Activated T-cell treated with anti-CD3 and anti-CD28 coated beads, Interleukin-2, amount 50 U/mL, for 48 hours (primary cell): ENCODE measurements around the gene RASGRF1.
"Not testable (repeated sequence)": the region's sequence is repeated elsewhere in the genome, so short reads cannot be mapped to it uniquely, and the experiment has no call there.

ENCODE experiments used
- DNase-seq, 2 experiments: peaks; one replicate each; pipeline ENCODE4 v3.0.0-alpha.2; 2020

The RASGRF1 gene

DNA sequence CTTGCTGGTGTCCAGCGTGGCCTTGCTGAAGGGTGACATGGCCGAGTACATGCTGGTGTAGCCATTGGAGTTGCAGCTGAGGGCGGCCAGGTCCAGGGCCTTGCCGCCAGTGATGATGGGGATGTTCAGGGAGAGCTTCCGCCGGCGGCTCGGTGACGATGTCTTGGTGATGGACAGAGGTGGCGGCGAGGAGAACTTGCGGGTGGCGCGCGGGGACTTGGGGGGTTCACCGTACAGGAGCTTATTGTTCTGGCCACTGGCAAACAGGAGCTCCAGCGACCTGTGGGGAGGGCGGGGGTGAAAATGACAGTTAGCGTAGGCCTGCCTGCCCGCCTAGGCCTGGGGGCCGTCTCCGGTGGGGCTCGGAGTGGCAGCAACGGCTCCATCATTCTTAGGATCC, 86.7 kb downstream of the RASGRF1 start:
- no peak for DNase-seq

DNA sequence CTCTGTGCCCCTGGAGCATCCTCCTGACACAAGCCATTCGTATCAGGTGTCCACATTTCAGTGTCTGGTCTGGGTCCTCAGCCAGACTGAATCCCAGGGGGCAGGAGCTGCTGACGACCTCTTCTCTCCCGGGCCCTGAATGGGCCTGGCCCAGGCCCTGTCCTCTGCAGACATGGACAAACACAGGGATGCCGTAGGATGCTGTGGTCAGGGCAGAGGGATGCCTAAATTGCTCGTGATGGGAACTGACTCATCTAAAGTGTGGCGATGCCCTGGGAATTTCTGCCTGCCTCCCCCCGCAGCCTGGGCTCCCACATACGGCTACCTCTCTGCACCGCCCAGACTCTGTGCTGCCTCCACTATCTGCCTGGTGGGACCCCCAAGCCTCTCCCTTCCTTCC, 87.3 kb downstream of the RASGRF1 start:
- DNase-seq, result no peak

DNA sequence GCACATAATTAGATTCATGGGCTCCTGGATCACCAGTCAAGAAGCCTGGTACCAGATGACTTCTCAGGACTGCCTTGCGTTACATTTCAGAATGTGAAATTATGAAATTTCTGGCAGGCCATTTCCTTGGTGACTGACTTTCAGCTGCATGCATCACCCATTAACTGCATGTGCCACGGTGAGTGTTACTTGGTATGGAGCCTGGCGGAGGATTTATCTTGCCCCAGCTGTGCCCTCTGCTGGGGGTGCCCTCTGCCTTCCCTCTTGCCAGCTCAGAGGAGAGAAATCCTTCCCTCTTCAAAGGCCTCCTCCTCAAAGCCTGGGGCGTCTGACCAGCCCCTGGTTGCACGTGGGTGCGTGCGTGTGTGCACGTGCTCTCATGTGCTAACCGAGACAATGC, 88.0 kb downstream of the RASGRF1 start:
- DNase-seq, result no peak

DNA sequence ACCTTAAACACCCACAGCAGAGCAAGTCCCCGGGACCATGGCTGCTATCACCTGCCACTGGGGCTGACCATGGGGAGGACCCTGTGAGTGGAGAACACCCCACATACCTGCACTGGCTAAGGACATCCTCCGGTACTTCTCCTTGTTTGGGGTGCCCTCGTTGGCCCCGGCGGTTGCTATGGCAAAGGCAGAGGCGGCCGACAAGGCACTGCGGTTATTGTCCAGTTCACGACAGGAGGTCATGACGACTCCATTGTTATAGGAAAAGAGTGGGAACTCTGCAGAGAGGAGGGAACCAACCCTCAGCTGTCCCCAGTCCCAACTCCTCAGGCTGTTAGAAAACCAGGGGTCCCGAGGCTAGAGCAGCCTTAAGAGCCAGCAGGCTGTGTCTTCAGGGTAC, 90.9 kb downstream of the RASGRF1 start:
- DNase-seq, result no peak

DNA sequence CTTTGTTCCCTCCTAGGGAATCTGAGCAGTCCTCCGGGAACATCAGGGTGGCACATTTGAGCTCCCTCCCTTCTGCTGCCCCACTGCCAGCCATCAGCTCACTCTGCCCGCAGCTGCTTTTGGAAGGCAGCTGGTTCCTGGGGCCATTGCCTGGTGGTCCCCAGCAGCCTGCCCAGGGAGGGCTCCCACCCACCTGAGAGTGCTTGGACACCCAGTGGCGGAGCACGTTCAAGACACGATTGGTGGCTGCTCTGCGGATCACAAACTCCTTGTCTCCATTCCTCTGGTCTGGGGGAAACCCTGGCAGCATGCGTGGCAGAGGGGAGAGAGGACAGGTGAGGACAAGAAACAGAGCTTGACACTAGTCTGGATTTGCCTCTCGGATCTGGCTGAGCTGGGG, 92.1 kb downstream of the RASGRF1 start:
- no peak for DNase-seq

DNA sequence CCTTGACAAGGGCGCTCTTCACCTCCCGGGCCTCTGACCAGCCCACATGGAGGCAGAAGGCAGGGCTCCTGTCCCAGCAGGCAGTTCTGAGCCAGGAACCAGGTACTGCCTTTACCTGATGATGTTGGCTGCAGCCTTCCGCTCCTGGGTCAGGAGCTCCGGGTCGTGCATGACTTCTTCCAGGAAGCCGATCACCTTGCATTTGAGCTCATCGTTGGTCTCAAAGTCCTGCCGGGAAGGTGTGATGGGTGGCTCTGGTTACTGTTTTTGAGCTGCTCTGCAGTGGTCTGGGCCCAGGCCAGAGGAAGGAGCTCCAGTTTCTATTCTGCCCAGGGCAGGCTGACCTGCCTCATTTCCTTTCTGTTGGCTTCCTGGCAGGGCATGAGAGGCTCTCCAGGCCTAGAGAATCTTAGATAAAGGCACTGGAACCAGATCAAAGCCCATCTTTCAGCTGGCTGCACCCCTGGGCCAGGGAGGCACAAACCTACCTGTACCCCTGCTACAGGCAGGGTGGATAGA, 92.5 kb downstream of the RASGRF1 start:
- DNase-seq, result no peak

DNA sequence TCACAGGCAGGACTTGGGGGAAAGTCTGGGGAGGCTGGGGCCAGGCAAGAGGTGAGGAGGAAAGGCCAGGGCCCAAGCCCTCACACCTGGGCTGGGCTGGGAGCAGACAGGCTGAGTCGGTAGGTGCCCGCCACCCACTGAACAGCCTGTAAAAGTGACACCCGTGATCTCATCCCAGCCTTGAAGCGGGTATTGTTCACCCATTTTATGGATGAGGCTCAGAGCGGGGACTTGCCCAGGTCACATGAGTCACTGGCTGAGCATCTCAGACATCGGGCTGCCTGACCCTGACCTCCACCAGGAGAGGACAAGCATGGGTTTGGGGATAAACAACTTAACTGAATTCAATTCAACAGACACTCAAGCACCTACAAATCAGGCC, 93.7 kb downstream of the RASGRF1 start:
- no peak for DNase-seq

DNA sequence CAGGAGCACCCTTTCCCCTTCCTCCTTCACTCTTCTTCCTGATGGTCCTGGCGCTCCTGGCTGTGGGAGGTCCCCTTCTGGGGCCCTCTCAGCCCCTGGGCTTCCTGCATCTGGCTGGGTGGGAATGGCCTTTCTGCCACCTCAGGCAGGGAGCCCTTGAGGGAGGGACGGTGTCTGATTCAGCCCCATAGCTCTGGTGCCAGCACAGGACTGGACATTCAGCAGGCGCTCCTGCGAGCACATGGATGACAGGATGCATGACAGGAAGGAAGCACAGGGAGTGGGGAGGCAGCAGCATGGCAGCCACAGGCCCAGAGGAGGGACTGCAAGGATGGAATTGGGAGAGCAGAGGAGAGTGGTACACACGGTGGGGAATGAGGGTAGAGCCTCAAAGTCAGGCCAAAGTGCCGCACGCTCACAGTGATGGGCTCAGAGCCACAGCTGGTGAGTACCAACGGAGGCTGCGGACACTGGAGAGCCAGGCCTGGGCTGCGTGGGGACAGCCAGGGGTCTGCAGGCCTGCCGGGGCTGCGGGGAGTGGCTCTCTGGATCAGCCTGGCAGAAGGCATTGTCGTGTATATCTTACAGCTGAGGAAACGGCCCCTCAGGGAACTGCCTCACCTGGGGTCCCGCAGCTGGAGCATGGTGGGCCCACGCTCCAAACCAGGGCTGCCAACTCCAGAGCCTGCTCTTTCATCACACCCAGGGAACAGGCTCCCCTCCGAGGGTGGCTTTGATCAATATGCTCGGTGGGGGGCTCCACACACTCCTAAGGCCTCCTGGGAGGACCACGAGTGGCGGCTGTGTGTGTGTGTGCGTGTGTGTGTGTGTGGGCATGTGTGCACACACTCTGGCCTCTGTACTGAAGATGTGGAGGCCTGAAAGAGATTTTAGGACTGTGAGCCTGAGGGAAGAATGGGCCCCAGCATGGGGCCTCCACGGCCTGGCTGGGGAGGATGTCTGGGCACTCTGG, 94.4 kb downstream of the RASGRF1 start:
- DNase-seq, result no peak

DNA sequence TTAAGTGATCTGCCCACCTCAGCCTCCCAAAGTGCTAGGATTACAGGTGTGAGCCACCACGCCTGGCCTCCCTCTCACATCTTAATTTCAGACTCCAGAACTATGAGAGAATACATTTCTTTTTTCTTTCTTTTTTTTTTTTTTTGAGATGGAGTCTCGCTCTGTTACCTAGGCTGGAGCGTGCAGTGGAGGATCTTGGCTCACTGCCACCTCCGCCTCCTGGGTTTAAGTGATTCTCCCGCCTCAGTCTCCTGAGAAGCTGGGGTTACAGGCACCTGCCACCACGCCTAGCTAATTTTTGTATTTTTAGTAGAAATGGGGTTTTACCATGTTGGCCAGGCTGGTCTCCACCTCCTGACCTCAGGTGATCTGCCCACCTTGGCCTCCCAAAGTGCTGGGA, 95.4 kb downstream of the RASGRF1 start:
- DNase-seq, result not testable (repeated sequence)

DNA sequence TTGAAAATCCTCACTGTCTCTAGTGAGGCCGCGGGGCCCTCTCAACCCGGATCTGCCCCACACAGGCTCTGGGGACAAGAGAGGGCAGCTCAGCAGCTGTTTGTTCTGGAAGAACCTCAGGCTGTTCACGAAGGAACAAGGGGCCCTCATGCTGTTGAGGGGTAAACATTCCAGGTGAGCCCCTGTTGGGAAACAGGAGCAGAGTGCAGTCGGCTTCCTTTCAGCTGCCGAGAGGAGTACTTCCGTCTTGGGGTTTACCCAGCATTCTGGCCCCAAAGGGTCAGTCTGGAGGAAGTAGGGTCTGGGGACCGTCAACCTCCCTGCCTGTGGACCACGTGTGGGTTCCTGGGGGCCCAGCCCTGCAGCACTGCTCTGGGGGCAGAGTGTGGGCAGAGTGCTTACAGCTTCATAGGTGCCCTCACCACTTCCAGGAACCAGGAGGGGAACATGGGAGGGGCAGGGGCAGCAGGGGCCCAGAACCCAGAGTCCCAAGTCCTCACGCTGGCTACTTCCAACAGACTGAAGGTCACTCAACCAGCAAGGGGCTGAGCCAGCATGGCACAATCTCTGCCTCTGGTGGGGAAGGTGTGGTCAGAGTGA, 96.5 kb downstream of the RASGRF1 start:
- DNase-seq, result no peak

DNA sequence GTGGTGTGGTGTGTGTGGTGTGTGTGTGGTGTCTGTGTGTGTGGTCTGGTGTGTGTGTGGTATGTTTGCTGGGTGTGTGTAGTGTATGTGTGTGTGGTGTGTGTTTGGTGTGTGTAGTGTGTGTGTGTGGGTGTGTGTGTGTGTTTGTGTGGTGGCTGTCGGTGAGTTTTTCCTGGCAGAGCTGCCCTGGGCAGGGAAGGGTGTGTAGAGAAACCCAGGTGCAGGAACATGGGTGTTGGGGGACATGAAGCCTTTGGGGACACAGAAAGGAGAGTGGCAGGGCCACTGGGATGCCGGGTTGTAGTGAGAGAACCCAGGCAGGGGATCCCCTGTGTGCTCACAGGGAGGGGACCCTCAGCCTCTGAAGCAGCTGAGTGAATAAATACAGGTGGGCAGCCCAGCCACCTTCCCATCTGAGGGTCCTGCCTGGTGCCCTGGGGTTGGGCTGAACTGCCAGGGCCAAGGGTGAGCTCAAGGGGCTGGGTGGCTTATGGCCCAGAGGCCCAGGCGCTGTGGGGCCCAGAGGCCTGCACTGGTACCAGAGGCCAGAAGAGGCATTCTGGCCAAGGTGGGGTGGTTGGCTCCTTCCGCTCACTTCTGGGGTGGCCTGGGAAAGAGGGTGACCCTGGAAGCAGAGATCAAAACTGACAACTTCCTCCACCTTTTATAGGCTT, 97.2 kb downstream of the RASGRF1 start:
- no peak for DNase-seq

DNA sequence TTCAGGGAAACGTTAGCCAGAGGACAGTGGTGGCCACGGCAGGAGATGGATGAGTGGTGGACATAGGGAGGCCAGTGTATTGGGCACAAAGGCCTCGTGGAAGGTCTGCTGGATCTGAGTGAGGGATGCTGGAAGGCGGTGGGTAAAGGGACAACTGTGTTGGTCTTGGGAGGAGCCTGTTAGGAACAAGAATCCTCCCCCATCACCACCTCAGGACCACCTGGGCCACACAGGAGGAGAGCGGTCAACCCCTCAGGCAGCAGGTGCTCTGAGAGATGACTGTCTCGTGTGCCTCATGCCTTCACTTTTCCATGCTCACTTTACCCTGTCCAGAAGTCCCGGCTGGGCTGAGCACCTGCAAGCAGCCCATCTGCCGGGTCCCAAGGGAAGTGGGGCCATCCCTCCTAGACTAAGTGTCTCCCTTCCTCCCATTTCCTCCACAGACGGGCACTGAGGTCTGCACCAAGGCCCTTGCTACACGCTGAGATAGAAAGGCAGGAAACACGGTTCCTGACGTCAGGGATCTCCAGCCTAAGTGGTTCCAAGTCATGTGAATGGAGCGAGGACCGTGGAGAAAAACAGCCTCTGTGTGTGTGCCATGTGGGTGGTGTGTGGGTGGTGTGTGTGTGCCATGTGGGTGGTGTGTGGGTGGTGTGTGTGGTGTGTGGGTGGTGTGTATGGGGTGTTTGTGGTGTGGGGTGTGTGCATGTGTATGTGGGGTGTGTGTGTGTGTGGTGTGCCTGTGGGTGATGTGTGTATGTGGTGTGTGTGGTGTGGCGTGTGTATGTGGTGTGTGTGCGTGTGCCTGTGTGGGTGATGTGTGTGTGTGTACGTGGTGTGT, 97.9 kb downstream of the RASGRF1 start:
- no peak for DNase-seq

DNA sequence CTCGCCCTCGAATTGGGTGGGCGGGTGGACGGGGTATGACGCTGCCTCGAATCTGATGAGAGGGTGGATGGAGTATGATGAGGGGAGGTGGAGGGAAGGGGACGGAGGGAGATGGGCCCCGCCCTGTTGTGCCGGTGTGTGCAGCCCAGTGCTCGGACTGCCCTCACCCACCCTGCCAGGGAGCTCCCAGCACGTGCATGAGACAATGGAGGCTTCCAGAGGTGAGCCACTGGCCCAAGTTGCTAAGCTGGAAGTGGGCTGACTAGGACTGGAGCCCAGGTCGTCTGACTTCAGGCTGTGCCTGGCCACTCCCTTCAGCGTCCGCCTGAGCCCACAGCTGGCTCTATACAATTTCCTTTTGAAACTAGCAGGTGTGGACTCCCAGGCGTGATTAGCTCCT, 98.7 kb downstream of the RASGRF1 start:
- no peak for DNase-seq

DNA sequence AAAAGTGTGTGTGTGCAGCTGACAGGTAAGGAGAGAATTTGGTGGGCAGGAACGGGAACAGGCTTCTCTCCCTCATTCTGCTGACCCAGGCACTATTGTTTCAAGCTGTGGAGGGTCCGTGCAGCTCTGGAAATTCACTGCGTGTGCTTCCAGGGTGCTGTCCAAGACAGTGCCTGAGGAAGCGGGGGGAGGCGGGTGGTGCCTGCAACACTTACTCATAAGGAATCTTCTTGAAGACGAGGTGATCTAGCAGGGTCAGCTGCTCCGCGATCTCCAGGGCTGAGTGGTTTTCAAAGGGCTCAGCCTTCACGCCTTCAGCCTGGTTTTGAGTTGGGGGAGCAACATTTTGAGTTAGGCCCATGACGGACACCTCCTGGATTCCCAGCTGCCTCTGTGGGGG, 99.1 kb downstream of the RASGRF1 start:
- no peak for DNase-seq

DNA sequence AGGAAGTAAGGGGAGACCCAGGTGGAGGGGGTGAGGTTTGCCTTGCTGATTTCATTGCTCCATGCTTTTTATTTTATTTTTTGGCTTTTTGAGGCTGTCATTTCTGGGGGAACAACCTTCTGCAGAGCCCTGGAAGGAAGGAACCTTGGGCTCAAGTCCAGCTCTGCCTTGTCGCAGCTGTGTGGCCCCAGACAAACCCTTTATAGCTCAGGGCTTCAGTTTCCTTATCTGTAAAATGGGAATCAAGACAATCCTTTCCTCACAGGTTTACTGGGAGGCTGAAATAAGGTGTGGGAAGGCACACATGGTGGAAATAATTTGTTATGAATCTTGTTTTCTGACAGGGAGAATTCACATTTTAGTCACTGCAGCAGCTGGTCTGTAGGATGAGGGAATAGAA, 100.3 kb downstream of the RASGRF1 start:
- DNase-seq, result no peak

DNA sequence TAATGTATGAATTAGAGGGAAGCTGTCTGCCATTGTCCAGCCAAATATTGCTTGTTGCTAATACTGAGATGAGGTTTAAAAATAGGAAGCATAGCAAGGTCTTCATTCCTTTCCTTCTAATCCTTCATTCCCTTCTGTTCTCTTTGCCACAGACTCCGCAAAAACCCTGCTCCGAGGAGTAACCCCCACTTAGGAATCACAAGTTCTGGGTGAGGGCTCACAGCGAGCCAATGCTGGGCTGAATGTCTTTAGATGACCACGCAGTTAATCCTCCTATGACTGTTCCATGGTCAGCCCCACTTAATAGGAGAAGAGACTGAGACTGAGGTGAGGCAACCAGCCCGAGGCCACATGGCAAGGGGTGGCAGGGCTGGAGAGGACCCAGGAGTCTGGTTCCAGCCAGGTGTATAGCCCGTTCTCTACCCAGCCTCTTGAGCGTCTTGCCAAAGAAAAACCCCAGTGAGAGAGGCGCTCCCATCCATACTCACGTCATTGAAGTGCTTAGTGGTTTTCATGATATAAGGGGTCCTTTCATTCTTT, 100.8 kb downstream of the RASGRF1 start:
- DNase-seq, result no peak

DNA sequence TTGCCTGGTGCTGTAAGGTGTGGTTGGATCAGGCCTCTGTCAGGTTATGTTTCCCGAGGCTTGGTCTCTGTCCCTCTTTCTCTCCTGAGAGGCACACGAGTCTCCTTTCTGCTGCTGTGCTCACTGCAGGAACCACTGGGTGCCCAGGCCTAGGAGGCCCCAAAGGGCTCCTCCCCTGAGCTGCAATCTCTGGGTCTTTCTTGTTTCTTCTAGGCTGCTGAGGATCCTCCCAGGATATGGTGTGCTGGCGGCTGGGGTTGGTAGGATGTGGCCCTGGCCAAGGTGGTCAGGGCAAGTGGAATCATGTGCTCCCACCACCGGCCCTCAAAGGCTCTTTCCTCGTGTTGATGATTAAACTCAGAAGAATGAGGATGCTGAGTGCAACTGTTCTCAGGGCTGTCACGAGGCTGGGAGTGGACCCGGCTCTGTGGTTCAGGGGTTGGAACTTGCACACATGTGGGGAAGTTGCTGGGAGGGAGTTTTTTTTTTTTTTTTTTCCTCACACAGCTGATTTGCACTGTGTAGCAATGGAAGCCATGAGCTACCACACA, 102.1 kb downstream of the RASGRF1 start:
- DNase-seq, result no peak

DNA sequence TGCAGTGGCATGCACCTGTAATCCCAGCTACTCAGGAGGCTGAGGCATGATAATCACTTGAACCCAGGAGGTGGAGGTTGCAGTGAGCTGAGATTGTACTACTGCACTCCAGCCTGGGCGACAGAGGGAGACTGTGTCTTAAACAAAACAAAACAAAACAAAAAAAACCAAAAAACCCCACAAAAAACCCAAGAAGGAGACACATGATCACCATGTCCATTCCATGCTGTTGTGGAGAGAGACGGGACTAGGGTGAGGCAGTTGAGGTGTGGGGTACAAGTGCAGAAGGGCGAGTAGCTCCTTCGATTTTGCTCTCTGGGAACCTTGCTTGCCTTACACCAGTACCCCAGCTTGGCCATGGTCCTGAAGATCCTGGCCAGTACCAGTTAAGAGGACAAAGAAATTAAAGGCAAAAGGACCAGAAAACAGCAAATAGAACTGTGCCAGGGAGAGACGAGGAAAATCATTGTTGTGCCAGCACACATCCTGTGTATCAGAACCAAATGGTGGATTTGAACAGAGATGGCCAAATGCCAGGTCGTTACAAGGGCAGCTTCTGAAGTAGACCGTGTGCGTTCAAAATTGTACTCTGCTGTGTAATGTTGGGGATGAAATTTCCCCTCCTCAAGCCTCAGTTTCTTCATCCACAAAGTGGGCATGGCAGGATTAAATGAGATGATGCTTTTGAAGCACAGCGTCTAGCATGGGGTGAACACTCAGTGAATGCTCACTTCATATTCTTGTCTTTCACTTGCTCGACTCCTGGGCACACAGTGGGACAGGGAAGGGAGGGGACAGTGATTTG, 102.8 kb downstream of the RASGRF1 start:
- DNase-seq, result no peak

DNA sequence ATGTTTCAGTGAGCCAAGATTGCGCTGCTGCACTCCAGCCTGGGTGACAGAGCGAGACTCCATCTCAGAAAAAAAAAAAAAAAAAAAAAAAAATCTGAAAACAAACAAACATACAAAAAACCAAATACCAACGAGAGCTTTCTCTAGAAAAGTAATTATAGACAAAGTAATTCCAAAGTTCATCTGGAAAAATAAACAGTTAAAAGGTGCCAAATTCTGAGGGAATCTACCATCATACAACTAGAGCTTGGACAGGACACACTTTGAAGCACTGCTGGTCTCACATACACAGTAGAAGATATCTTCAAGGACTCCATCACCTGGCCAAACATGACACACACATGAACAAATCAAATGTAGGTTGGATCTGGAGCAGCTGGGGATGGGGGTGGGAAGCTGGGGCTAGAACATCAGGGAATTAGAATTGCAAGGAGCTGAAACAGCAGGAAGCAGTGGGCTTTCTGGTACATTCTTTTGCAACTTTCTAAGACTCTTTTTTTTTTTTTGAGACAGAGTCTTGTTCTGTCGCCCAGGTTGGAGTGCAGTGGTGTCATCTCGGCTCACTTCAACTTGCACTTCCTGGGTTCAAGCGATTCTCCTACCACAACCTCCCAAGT, 104.6 kb downstream of the RASGRF1 start:
- no peak for DNase-seq

DNA sequence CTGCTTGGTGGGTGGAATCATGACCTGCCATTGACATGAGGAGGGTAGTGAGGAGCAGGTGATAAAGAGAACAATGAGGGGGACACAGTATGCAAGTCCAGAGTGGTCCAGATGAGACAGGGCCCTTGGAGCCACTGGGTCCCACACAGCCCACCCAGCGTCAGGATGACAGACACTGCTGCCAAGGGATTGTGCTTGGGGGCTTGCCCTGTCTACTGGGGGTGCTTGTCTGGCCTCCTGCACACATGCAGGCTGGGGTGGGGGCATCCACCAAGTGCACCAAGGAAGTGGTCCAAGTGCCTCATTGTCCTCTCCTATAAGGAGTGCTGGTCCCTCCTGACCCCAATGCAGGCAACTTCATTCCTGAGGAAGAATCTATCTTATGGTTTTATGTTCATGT, 106.5 kb downstream of the RASGRF1 start:
- no peak for DNase-seq
